ENCODE results near the gene PRKN.
"Not testable (repeated sequence)": the region's sequence is repeated elsewhere in the genome, so short reads cannot be mapped to it uniquely, and the experiment has no call there.

The PRKN gene

GRCh38 chr6:161315246-161315917 lies 1412.2 kb downstream of the PRKN start:
- not testable (repeated sequence) for DNase-seq (ENCODE audit: low read depth in 2 of 2)

GRCh38 chr6:161314541-161315245 lies 1412.9 kb downstream of the PRKN start:
- not testable (repeated sequence) for DNase-seq (ENCODE audit: low read depth in 2 of 2)

GRCh38 chr6:161313940-161314509 lies 1413.5 kb downstream of the PRKN start:
- no peak for DNase-seq (ENCODE audit: low read depth in 2 of 2)

GRCh38 chr6:161313475-161313874 lies 1414.1 kb downstream of the PRKN start:
- DNase-seq (ENCODE audit: low read depth in 2 of 2), result not testable (repeated sequence)

- DNase-seq (ENCODE audit: low read depth in 2 of 2), result not testable (repeated sequence)
Measured at GRCh38 chr6:161309774-161310173, 1417.8 kb downstream of the PRKN start.

- DNase-seq (ENCODE audit: low read depth in 2 of 2), result no peak
Measured at GRCh38 chr6:161308075-161308655, 1419.4 kb downstream of the PRKN start.

GRCh38 chr6:161305860-161306259 lies 1421.7 kb downstream of the PRKN start:
- DNase-seq (ENCODE audit: low read depth in 2 of 2), result no peak

GRCh38 chr6:161303628-161304340 lies 1423.8 kb downstream of the PRKN start:
- DNase-seq (ENCODE audit: low read depth in 2 of 2), result peak; percentile 7 to 12

GRCh38 chr6:161302949-161303348 lies 1424.6 kb downstream of the PRKN start:
- no peak for DNase-seq (ENCODE audit: low read depth in 2 of 2)

- DNase-seq (ENCODE audit: low read depth in 2 of 2), result peak; percentile 30 to 38
Measured at GRCh38 chr6:161301338-161301737, 1426.2 kb downstream of the PRKN start.

GRCh38 chr6:161300823-161301222 lies 1426.7 kb downstream of the PRKN start:
- no peak for DNase-seq (ENCODE audit: low read depth in 2 of 2)

GRCh38 chr6:161299726-161300125 lies 1427.8 kb downstream of the PRKN start:
- DNase-seq (ENCODE audit: low read depth in 2 of 2), result no peak
